HL-60 (cell line): ENCODE results near the gene GLIS1.

ENCODE experiments used
- DNase-seq, 2 experiments: peaks; one replicate each; pipeline ENCODE4 v3.0.0-alpha.2; 2010 to 2020; ENCODE audit warnings: low read depth in 1 of 2, low spot score in 1 of 2
- H3K27ac ChIP-seq: fragments of 250-450 bp; sonication (Bioruptor Pico); replicated peaks from 2 replicates; pipeline ENCODE4 v1.5.1; 2020; ENCODE audit warnings: mild to moderate bottlenecking, moderate library complexity
- H3K27me3 ChIP-seq: fragments of 250-450 bp; sonication (Bioruptor Pico); 2 replicates; pipeline ENCODE4 v1.5.1; 2021; ENCODE audit warnings: mild to moderate bottlenecking, moderate library complexity; ENCODE audit not compliant: insufficient read depth, poor library complexity, severe bottlenecking
- H3K4me3 ChIP-seq: replicated peaks from 2 replicates; pipeline ENCODE4 v1.5.1; 2011; ENCODE audit warnings: mild to moderate bottlenecking, control low read depth, low read length; ENCODE audit not compliant: insufficient read depth
- CTCF ChIP-seq: IDR thresholded peaks from one replicate; pipeline ENCODE4 v1.5.1; 2011; ENCODE audit warnings: low read length, control low read depth, inconsistent platforms; ENCODE audit not compliant: insufficient read depth
- GABPA ChIP-seq: IDR thresholded peaks from 2 replicates; pipeline ENCODE4 v1.6.1; 2012; ENCODE audit warnings: low read depth
- POLR2AphosphoS5 ChIP-seq: IDR thresholded peaks from 2 replicates; pipeline ENCODE4 v1.6.1; 2012; ENCODE audit warnings: low read depth
- SPI1 ChIP-seq: IDR thresholded peaks from 2 replicates; pipeline ENCODE4 v1.6.1; 2012; ENCODE audit warnings: low read depth, mild to moderate bottlenecking, borderline replicate concordance
- TF ChIP-seq, protein P1 (sequence below): IDR thresholded peaks from 2 replicates; pipeline ENCODE4 v1.6.1; 2012; ENCODE audit warnings: low read depth; ENCODE audit not compliant: insufficient replicate concordance

The GLIS1 gene

GRCh38 chr1:53641481-53642214 is 97.3 kb downstream of the GLIS1 start:
- H3K4me3 ChIP-seq: no peak overlapping the region
- no peak for DNase-seq
- H3K27ac ChIP-seq: no peak overlapping the region
- H3K27me3 ChIP-seq: peaks cover under 1% of the 10 kb centered on the region
- TF ChIP-seq POLR2AphosphoS5 (no peak), GABPA (no peak), SPI1 (no peak), CTCF (no peak)
- TF ChIP-seq, protein P1, sequence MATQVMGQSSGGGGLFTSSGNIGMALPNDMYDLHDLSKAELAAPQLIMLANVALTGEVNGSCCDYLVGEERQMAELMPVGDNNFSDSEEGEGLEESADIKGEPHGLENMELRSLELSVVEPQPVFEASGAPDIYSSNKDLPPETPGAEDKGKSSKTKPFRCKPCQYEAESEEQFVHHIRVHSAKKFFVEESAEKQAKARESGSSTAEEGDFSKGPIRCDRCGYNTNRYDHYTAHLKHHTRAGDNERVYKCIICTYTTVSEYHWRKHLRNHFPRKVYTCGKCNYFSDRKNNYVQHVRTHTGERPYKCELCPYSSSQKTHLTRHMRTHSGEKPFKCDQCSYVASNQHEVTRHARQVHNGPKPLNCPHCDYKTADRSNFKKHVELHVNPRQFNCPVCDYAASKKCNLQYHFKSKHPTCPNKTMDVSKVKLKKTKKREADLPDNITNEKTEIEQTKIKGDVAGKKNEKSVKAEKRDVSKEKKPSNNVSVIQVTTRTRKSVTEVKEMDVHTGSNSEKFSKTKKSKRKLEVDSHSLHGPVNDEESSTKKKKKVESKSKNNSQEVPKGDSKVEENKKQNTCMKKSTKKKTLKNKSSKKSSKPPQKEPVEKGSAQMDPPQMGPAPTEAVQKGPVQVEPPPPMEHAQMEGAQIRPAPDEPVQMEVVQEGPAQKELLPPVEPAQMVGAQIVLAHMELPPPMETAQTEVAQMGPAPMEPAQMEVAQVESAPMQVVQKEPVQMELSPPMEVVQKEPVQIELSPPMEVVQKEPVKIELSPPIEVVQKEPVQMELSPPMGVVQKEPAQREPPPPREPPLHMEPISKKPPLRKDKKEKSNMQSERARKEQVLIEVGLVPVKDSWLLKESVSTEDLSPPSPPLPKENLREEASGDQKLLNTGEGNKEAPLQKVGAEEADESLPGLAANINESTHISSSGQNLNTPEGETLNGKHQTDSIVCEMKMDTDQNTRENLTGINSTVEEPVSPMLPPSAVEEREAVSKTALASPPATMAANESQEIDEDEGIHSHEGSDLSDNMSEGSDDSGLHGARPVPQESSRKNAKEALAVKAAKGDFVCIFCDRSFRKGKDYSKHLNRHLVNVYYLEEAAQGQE: no peak

- TF ChIP-seq GABPA (no peak), SPI1 (no peak), CTCF (no peak), POLR2AphosphoS5 (no peak)
- TF ChIP-seq, protein P1: no peak
- no peak overlapping the region for H3K4me3 ChIP-seq
- no peaks in the 10 kb centered on the region for H3K27me3 ChIP-seq
- no peak for DNase-seq
- H3K27ac ChIP-seq: no peak overlapping the region
Observed at GRCh38 chr1:53640701-53641075, 98.3 kb downstream of the GLIS1 start.

- H3K27ac ChIP-seq: no peak overlapping the region
- no peak for DNase-seq
- H3K4me3 ChIP-seq: no peak overlapping the region
- H3K27me3 ChIP-seq: no peaks in the 10 kb centered on the region
- TF ChIP-seq SPI1: no peak
- TF ChIP-seq, protein P1: no peak
- no peak for TF ChIP-seq CTCF
- TF ChIP-seq POLR2AphosphoS5: no peak
- TF ChIP-seq GABPA: no peak
Observed at GRCh38 chr1:53639996-53640700, 98.8 kb downstream of the GLIS1 start.
